ENCODE results near the gene LGALS9.
"Not testable (repeated sequence)": the region's sequence is repeated elsewhere in the genome, so short reads cannot be mapped to it uniquely, and the experiment has no call there.

The LGALS9 gene

GRCh38 chr17:27603880-27604794, 26.9 kb upstream of the LGALS9 start:
- no peak for DNase-seq

GRCh38 chr17:27605409-27605808, 25.6 kb upstream of the LGALS9 start:
- no peak for DNase-seq

GRCh38 chr17:27607521-27608091, 23.4 kb upstream of the LGALS9 start:
- DNase-seq, result no peak

DNA sequence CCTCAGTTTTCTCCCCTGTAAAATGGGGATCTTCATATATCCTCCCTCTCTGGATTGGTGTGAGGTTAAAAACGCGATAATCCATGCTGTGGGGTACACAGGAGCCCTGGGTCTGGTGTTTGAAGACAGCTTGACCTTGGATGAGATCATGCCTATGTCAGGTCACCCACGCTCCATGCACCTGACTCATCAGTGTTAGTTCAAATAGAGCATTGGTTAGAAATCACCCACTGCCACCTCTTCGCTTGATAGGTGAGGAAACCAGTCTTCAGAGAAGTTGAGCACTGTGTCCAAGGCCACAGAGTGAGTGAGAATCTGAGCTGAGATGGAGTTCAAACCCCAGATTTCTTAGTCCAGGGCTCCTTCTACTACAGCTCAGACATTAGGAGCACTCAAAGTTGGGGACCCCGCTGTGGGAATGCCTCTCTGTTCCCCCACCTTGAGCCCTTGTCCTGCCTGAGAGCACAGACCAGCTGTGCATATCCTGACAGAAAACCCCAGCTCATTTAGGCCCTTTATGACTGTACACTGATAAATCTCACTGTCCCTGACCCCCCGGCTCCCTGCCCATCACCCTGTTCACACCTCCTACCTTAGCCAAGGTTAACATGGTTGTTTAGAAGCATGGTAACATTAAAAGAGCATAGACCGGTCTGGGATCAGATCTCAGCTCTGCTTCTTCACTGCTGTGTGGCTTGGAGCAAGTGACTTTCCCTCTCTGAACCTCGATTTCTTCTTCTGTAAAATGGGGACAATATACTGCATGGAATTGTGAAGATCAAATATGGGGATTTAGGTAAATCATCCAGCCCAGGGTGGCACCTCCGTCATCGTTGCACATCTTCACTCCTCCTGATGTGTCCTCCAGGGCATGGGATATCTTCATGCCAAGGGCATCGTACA, 22.4 kb upstream of the LGALS9 start:
- DNase-seq, result no peak

DNA sequence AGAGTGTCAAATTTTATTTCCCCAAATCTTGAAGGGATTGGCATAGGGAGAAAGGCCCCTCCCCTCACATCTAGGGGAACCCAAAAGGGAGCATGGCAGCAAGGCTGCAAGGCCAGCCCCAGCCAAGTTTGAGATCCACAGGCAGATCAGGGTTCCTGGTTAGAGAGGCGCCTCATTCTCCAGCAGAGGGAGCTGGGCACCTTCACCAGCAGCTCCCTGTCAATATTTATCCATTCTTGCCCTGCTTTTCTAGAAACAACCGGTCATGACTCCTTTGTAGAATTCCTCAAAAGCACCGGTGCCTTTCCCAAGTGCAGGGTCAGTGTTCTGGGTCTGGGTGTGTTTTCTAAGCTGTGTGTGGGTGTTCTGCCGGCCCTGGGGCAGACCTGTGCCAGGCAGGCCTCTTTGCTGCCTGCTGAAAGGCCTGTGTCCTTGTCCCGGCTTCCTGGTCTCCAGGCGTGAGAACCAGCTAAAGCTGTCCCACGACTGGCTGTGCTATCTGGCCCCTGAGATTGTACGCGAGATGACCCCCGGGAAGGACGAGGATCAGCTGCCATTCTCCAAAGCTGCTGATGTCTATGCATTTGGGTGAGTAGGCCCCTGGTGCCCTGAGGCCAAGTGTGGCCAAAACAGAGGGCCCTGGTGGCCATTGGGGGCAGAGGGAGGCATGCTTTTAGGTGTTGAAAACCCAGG, 21.2 kb upstream of the LGALS9 start:
- DNase-seq, result peak in 1 of 2 donors; percentile 38

DNA sequence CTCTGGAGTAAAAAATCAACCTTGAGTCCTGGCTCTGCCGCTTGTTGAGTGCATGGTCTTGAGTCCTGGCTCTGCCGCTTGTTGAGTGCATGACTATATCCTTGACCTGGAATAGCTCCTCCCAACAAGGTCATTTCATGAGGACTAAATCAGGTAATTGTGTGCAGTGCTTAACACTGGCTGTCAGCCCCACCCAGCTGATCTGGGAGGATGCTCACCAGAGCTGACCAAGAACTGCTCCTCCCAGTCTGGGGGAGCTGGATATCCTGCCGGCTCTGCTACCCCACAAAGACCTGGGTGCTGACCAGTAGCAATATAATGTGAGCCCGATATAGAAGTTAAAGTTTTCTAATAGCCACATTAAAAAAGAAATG, 20.7 kb upstream of the LGALS9 start:
- no peak for DNase-seq

DNA sequence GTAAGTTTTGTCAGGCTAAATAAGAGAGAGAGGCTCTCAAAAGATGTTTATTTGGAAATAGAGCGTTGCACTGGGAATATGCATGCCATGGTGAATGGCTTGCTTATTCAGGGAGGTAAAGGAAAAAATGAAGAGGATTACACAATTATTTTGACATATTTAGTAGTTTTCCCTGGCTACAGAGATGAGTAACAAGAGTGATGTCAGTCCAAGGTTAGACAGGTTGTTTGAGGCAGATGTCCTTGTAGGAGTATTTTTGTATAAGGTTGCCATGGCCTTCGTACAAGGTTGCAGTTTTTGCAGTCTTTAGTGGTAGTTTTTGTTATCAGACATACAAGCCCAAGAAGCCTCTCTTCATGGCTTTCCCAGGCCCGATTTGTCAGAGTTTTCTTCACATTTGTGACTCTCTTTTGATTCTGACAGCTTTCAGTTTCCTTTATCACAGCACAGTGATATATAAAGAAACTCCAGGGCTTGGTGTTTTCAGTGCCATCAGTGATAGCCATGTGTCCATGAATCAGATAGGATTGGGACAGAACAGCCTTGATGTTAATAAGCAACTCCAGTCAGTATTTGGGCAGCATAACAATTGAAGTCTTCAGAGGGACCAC, 18.7 kb upstream of the LGALS9 start:
- DNase-seq, result no peak

- no peak for DNase-seq
Observed at GRCh38 chr17:27613433-27613832, 17.6 kb upstream of the LGALS9 start.

DNA sequence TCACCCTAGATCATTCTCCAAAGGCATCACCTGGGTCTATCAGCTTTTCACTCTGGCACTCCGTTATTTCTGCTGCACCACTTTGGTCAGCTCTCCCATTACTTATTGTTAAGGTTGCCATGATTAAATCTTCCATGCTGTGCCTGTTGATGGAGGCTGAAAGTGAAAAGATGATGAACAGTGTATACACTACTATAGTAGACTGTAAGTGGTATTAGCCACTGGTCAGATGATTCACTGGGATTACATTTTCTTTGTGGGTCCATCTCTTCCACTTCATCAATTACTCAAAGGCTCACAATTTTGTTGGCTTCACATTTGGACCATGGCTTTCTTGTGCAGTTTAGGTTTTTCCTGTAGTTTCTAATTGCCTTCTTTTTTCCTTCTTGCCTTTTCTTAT, 15.9 kb upstream of the LGALS9 start:
- DNase-seq, result no peak

DNA sequence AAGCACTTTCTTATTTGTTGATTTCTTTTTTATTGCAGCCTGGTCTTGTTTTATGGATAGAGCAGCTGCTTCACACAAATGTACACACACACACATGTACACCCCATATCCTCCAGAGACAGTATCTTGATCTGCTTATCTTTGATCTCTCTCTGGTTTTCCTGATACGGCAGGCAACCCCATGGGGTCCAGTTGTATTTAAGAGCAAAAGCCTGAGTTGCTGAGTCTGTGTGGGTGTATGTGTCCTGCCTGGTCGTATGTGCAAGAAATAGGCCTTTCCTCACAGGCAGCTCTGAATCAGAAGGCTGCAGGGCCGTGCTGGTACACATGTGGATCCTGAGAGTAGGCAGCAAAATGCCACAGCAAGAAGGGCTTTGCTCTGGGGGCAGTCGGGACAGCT, 14.6 kb upstream of the LGALS9 start:
- DNase-seq, result no peak

- DNase-seq, result no peak
Observed at GRCh38 chr17:27618417-27618816, 12.6 kb upstream of the LGALS9 start.

DNA sequence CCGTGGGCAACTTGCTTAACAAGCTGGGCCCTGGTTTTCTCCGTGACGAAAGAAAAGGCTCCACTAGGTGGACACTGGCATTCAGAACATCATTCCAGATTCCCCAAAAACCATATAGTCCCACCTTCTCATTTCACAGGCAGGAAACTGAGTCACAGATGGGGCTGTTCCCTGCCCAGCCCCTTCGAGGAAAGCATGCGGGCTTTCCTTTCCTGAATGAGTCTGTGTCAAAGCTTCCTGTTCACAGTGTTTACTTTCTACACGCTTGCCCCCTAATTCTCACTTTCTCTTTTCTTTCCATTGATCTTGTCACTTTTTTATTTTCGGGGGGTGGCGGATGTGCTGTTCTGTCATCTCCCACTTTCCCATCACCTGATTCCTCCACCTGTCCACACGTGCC, 10.3 kb upstream of the LGALS9 start:
- peak in 1 of 2 donors; percentile 15 for DNase-seq

DNA sequence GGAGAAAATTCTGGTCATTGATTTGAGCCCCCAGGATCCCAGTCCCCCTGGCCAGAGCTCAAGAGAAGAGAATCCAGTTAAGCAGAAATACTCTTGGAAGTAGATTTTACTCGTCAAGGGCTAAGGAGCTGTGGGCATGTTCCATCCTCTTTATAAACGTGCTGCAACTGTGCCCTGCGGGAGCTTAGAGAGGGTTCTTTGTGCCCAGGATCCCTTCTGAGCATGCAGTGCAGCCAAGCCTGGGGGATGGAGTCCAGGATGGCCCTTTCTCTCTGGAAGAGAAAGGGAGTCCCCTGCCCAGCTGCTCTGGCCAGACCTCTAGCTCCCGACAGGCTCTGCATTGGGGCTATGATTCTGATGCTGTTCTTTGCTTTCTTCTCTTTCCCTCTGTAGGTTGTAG, 9.5 kb upstream of the LGALS9 start:
- no peak for DNase-seq

DNA sequence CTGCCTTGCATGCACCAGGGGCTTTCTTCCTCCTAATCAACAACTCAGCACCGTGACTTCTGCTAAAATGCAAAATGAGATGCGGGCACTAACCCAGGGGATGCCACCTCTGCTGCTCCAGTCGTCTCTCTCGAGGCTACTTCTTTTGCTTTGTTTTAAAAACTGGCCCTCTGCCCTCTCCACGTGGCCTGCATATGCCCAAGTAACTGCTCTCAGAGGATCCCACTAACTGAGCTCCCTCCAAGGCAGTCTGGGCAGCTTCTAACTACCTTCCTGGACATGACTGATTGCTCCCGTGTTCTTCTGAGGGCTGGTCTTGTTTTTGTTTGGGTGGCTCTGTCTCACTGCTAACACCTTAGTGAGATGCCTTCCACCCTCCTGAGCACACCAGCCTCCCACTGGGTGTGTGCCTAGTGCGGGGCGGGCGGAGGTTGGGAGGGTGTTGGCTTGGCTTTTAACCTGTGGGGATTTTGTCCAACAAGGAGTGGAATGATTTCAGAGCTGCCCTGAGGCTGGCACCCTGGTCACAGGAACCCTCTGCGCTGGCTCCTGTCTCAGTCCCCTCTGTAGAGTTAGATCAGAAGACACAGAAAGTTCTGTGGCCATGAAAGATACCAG, 8.9 kb upstream of the LGALS9 start:
- no peak for DNase-seq

DNA sequence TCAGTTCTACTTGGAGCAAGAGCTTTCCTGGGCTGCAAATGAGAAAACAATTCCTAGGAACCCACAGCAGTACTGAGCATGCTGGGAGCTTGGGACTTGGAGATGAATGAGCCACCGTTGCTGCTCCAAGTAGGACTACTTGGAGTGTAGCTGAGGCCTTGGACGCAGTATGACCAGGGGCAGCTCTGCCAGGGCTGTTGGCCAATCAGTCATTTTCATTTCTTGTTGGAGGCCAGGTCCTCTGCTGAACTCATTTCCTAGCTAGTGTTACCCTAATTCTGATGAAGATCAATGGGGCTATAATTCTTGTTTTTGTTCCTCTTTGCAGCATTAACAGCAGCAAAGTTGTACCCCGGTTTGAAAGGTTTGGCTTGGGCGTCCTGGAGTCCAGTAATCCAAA, 8.0 kb upstream of the LGALS9 start:
- DNase-seq, result no peak

- DNase-seq, result no peak
Observed at GRCh38 chr17:27623614-27624013, 7.4 kb upstream of the LGALS9 start.

GRCh38 chr17:27624539-27624938, 6.4 kb upstream of the LGALS9 start:
- DNase-seq, result no peak

DNA sequence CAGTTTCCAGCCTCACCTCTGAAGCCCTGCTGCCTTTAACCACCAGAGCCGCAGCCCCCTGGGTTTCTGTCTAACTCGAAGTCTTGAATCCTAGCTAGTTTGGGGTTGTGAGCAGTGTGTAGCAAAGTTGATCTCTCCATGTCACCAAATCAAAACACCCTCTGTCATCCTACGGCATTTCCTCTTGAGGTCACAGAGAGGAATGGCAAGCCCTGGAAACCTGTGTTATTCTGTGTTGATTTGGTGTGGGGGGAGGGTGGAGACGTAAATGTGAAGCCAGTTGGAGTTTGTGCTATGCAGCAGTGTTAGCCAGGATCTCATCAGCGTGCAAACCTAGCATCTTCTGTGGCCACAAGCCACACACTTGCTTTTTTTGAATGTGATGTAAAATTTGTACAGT, 5.1 kb upstream of the LGALS9 start:
- no peak for DNase-seq

DNA sequence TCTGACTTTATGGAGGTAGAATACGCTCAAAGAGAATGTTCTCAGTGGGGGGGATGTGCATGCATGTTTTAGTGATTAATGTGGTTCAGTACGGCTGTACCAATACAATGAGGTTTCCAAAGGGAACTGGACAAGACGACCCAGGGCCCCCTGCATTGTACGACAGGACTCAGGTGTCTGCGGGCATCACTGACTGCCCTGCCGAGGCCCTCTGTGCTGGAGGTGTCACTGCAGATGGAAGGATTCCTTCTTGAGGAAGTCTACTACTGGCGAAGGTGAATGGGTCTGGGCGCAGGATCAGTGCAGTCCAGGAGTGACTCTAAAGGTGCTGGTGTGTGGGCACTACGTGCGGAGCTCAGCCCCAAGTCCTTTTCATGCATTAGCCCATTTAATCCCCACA, 3.5 kb upstream of the LGALS9 start:
- no peak for DNase-seq

DNA sequence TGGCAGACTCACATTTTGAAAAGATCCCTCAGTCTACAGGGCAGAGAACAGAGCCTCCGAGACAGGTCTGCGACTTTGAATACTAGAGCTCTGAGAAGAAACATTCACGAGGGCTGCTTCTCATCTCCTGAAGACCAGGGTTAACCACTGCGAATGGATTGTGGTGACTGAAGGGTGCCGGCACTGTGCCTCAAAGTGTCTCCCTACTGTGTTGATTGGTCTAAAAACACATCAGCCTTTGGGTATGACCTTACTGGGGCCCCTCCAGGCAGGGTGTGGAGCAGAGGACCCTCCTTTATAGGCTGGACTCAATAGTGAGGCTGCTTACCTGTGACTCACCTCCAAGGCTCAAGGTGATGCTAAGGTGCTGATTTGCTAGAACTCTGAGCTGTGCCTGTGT, 2.6 kb upstream of the LGALS9 start:
- DNase-seq, result no peak

DNA sequence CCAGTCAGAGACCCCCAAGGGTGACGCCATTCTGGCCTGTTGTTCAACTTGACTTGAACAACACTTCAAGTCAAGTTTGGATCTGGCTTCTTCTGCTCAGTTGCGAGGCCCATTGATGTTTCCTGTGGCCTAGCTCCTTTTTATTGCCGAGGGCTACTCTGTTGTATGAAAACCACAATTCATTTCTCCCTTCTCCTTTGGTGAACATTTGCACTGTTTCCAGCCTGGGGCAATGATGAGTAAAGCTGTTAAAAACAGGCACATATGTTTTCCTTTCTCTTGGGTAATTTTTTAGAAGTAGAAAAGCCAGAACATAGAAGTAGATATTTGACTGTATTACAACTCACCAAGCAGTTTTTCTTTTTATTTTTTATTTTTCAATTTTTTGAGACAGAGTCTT, 1.7 kb upstream of the LGALS9 start:
- not testable (repeated sequence) for DNase-seq

GRCh38 chr17:27631411-27631760, 398 bp downstream of the LGALS9 start:
- peak; percentile 29 to 45 for DNase-seq
